Ovary (tissue), 3 donors: ENCODE measurements around the gene AIFM2.

Source experiments
- CTCF ChIP-seq, 3 donors: fragments of 450-650 bp in 2 of 3; fragments of 200-600 bp in 1 of 3; IDR thresholded peaks; one replicate each; pipeline versions ENCODE4 v1.5.1 to v1.8.0; 2016 to 2022; ENCODE audit warnings: antibody characterized with exemption in 3 of 3, mild to moderate bottlenecking in 1 of 3
- EP300 ChIP-seq: sonication (generic); formaldehyde crosslinking; IDR thresholded peaks from one replicate; pipeline ENCODE4 v1.6.1; 2017; ENCODE audit warnings: antibody characterized with exemption
- POLR2A ChIP-seq: fragments of 450-650 bp; IDR thresholded peaks from one replicate; pipeline ENCODE4 v1.6.1; 2017; ENCODE audit warnings: antibody characterized with exemption, mild to moderate bottlenecking, moderate library complexity
- donor health status: DM: no; HTN: no; CAD: no.

- TF ChIP-seq CTCF (IDR thresholded peaks at IDR 0.05): no peak
- no peak for TF ChIP-seq POLR2A
- TF ChIP-seq EP300: no peak
Observed at GRCh38 chr10:70106958-70107791, 25.4 kb downstream of the AIFM2 start.
